ENCODE results near the gene EXOSC2. TPM values are rescaled to one million over a fixed set of nuclear protein-coding genes. Genes with fewer than 3 reads are reported as not detected.

Gene EXOSC2
- total and polyA plus RNA-seq, 2 of the 8 experiments (the other 6 are each of a cell fraction or from before 2014, with no cell fraction given), result 47.8 to 93.6 TPM

DNA sequence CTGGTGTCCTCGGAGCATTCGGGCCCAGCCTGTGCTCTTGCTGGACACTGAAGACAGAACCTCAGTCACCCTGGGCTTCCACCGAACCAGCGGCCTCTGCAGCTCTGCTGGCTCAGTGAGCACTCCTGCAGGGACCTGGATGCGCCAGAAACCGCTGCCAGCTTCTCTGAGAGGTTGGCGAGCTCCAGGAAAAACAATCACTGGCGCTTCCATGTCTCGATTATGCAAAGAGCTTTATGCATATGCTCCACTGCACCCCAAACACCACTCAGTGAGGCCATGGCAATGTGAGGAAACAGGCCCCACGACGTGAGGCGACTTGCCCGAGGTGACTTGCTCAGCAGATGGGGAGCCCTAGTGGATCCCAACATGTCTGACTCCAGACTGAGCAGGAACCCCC lies 18.2 kb upstream of the EXOSC2 start:
- Histone ChIP-seq H2BK15ac (ENCODE audit: low read length) (no peak overlapping the region), H3K27me3 (replicated peaks in 1 of 4; ENCODE audit: control insufficient read depth in 3 of 4, extremely low read depth in 1 of 4, insufficient read depth in 3 of 4, low read length in 3 of 4) (peaks cover 3 to 30% (median 15%) of the 10 kb centered on the region in 4 experiments), H3K23me2 (ENCODE audit: low read depth, low read length) (no peaks in the 10 kb centered on the region), H3K4me1 (replicated peaks in 1 of 4; ENCODE audit: control insufficient read depth in 3 of 4, insufficient read depth in 4 of 4, low read length in 3 of 4) (no peaks in the 10 kb centered on the region; a peak in 1 of 7 replicates), H3K4me3 (ENCODE audit: extremely low read depth in 1 of 4, insufficient read depth in 2 of 4, low read depth in 3 of 4, low read length in 4 of 4) (no peak overlapping the region), H4K8ac (ENCODE audit: extremely low read depth, insufficient read depth, low read length) (no peak overlapping the region), H2BK5ac (ENCODE audit: low read depth, low read length) (no peak overlapping the region), H2BK120ac (replicated peaks; ENCODE audit: low read depth, low read length) (no peak overlapping the region), H3K4me2 (ENCODE audit: insufficient read depth in 1 of 2, low read depth in 2 of 2, low read length in 2 of 2) (no peak overlapping the region), H2AK5ac (ENCODE audit: low read depth, low read length) (no peak overlapping the region), H3K23ac (ENCODE audit: insufficient read length) (no peak overlapping the region), H3K9ac (replicated peaks in 1 of 4; ENCODE audit: extremely low read depth in 1 of 4, low read depth in 3 of 4, low read length in 3 of 4) (no peak overlapping the region), H3K4ac (replicated peaks; ENCODE audit: insufficient read length, low read depth, low read length) (no peak overlapping the region), H3K9me3 (ENCODE audit: insufficient read depth in 2 of 2, low read depth in 1 of 2, low read length in 1 of 2) (no peaks in the 10 kb centered on the region), H4K91ac (replicated peaks; ENCODE audit: insufficient read length, low read length) (no peak overlapping the region), H3K18ac (ENCODE audit: extremely low read depth, low read length) (no peak overlapping the region), H4K5ac (ENCODE audit: insufficient read length, low read depth, low read length) (no peak overlapping the region), H2AFZ (ENCODE audit: low read length) (no peak overlapping the region), H3K79me1 (ENCODE audit: low read depth, low read length) (no peaks in the 10 kb centered on the region), H3K36me3 (ENCODE audit: control insufficient read depth in 2 of 4, insufficient read depth in 4 of 4, low read length in 3 of 4) (no peaks in the 10 kb centered on the region), H2BK20ac (ENCODE audit: low read length) (no peak overlapping the region), H3K14ac (ENCODE audit: insufficient read length) (no peak overlapping the region), H3K79me2 (ENCODE audit: control insufficient read depth in 1 of 2, insufficient read depth in 2 of 2, low read length in 2 of 2) (no peaks in the 10 kb centered on the region), H3K27ac (ENCODE audit: low read depth, low read length) (no peak overlapping the region), H2BK12ac (ENCODE audit: low read depth, low read length) (no peak overlapping the region), H3K56ac (replicated peaks; ENCODE audit: insufficient read length, low read depth, low read length) (no peak overlapping the region), H4K20me1 (replicated peaks in 1 of 2; ENCODE audit: control insufficient read depth in 1 of 2, insufficient read depth in 2 of 2, low read length in 2 of 2) (no peaks in the 10 kb centered on the region)
- ChIA-PET POLR2A (ENCODE audit: partially characterized antibody) (interaction anchor here (1.2 kb wide), 1 partner anchor 10 kb away, joined by 3 read pairs; no protein-coding TSS in a partner anchor), CTCF (ENCODE audit: partially characterized antibody) (interaction anchor here (0.6 to 1.0 kb wide), 2 partner anchors 9 to 382 kb away, joined by 4 read pairs; no protein-coding TSS in a partner anchor)
- no peak for DNase-seq (ENCODE audit: low read depth in 1 of 2, low spot score in 2 of 2)
- no peak for FAIRE-seq
- WGBS, 2 experiments (ENCODE audit: extremely low coverage in 1 of 2, insufficient coverage in 1 of 2, insufficient read length in 1 of 2, insufficient replicate concordance in 2 of 2, low coverage in 1 of 2, low lambda C conversion rate in 2 of 2, missing lambda C conversion rate in 1 of 2), result 92% methylated on average over 13 of the region's 13 CpGs; no CpG with 5 or more reads in 1 of the 2 experiments
- no peak for TF ChIP-seq ZNF274 (IDR thresholded peaks at IDR 0.05; ENCODE audit: borderline replicate concordance, extremely low read depth, low read length)

All from H1 (cell line).